Stimulated activated CD8-positive, alpha-beta memory T cell treated with anti-CD3 and anti-CD28 coated beads, Interleukin-2, amount 100 ng/mL, for 48 hours (primary cell): ENCODE data around the gene TALDO1.

Experiments
- DNase-seq, 2 donors: peaks; one replicate each; pipeline ENCODE4 v3.0.0-alpha.2; 2020; ENCODE audit warnings: low read depth in 2 of 2

TALDO1 gene

GRCh38 chr11:747158-748006 is at the start of gene TALDO1:
TALDO1 (plus strand) TSS chr11:747464; CDS start chr11:747482, 18 bp downstream.
- peak; percentile 85 to 92 for DNase-seq

DNA sequence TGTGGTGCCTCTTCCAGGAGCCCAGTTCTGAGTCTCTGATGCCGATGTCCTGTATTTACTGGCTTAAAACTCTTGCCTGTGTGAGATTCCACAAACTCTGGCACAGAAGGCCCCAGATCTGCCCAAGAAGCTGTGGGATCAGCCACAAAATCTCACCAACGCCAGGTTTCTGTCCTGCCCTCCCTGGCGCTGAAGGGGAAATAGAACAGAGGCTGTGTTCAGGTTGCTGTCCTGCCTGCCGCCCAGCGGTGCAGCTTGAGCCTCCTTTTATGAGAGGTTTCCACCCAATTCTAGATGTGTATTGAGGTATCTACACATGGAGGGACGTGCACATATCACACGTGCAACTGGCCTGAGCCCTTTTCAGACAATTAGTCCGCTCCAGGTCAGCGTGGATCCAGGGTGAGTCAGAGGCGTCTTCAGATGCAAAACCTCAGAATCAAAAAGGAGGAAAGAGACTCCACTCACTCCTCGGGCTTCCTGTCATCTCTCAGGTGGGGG is 49.4 kb upstream of the TALDO1 start:
- no peak for DNase-seq

DNA sequence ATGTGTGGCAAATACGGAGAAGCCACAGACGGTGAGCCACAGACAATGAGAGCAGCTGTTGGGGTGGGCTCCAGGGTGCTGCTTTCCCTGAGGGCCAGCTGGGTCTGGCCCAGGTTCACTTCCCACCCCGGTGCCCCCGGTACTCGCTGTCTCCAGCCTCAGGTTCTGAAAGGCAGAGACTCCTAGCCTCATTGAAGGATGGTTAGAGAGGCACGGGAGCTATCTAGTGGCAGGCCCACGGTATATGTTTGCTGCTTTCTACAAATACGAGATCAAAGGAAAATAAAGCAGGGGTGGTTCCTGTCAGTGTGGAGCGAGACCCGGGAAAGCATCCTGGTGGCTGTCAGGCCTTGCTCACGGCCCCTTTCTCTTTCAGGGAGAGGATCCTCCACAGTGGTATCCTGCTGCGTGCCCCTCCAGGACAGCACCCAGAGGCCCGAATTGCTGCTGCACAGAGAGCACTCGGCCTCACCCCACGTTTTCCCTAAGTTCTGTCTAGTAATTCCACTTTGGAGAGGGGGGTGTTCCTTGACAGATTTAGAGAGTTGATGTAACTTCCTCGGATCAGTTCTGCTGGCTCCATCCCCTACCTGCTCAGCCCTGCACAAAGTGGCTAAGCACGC is 48.7 kb upstream of the TALDO1 start:
- no peak for DNase-seq

DNA sequence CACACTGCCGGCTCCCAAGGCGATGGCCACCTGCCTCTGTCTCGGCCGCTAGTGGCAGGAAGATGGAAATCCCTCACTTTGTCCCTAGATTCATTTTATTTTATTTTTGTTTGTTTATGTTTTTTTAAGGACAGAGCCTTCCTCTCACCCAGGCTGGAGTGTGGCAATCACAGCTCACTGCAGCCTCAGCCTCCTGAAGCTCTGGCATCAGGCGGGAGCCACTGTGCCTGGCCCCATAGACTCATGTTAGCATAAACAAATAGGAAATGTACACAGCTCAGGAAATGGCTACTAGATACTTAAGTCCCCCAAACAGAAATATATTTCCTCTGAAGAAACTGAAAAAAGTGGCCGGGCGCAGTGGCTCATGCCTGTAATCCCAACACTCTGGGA is 48.2 kb upstream of the TALDO1 start:
- DNase-seq, result no peak

DNA sequence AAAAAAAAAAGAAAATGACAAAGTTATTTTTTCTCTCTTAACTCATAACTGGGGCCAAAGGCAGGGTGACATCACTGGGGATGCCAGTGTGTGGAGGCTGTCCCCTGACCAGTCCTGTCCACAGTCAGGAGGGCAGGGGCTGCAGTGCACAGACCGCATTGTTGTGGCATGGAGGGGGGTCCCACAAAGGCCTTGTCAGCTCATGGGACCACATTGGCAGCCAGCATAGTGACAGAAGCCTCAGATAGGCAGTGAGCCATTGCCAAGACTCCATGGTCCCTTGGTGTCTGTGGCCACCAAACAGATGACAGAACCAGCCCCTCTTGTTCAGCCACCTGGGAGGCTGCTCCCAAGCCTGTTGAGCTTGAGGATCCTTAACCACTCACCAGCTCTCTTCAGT is 47.5 kb upstream of the TALDO1 start:
- no peak for DNase-seq

GRCh38 chr11:701741-702461 is 45.4 kb upstream of the TALDO1 start:
- DNase-seq, result no peak

DNA sequence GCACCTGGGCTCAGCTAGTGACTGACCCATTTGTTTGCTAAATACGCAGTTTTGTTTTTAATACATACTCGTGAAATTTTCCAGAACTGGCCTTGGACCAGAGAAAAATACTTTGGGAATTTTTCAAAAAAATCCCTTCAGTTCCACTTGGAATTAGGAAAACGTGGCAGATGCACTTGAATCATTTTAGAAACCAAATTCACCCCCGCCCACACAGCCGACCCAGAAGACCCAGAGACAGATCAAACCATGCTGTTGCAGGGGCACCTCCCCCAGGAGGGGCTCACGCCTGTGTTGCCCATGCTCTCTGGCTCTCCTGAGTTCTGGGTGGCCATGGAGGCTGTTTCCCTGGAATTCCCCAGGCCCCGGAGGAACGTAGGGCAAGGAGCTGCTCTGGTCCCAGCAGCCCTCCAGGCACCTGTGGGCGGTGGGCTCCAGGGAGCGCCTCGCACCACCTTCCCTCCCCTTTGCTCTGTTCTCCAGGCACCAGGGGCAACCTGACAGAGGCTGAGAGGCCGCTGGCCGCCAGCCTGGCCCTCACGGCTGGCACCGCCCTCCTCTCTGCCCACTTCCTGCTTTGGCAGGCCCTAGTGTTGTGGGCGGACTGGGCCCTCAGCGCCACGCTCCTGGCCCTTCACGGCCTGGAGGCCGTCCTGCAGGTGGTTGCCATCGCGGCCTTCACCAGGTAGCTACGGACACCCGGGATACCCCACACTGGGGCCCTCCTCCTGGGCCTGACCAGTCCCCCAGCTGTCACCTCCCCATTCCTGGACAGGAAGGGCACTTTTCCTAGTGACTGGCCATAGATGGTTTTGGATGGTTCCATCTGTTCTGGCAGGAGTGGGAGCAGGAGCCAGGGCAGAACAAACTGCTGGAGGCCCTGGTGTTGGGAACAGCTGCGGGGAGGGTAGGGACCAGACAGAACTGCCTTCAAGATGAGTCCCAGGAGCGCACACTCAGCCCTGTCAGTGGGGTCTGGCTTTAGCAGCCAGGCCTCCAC is 44.5 kb upstream of the TALDO1 start:
- no peak for DNase-seq

DNA sequence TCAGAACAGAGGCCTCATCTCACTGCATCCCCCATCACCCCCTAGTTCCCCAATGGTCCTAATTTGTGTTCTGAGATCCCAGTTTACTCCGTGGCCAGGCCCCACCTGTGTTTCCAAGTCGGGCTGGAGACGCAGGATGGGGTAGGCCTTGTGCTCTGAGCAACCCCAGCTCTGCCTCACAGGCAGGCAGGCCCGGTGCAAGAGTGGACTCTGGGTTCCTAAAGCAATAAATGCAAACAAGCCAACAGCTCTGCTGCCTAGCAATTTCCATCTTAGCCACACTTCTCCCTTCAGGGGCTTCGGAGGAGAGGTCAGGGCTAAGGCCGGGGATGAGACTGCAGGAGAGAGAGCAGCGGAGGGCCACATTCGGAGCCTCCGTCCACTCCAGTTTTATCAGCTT is 43.8 kb upstream of the TALDO1 start:
- DNase-seq, result no peak

DNA sequence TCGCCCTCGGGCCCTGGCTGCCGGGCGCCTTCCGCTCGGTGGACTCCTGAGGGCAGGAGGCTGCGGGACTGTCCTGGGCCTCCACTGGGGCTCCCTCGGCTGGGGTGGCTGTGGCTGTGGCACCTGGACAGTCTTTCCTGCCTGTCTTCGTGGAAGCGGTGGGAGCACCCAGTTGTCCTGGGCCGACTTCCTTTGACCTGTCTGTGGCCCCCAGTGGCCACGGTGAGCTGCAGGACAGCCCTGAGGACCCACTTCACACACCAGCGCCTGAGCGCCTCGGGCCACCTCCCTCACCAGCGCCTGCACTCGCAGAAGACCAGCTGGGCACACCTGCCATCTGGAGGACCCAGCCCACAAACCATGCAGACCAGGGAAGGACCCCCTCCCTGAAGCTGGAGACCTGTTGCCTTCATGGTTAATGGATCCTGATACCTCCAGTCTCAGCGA is 43.0 kb upstream of the TALDO1 start:
- no peak for DNase-seq

GRCh38 chr11:704781-705645 is 42.3 kb upstream of the TALDO1 start:
- DNase-seq, result no peak

DNA sequence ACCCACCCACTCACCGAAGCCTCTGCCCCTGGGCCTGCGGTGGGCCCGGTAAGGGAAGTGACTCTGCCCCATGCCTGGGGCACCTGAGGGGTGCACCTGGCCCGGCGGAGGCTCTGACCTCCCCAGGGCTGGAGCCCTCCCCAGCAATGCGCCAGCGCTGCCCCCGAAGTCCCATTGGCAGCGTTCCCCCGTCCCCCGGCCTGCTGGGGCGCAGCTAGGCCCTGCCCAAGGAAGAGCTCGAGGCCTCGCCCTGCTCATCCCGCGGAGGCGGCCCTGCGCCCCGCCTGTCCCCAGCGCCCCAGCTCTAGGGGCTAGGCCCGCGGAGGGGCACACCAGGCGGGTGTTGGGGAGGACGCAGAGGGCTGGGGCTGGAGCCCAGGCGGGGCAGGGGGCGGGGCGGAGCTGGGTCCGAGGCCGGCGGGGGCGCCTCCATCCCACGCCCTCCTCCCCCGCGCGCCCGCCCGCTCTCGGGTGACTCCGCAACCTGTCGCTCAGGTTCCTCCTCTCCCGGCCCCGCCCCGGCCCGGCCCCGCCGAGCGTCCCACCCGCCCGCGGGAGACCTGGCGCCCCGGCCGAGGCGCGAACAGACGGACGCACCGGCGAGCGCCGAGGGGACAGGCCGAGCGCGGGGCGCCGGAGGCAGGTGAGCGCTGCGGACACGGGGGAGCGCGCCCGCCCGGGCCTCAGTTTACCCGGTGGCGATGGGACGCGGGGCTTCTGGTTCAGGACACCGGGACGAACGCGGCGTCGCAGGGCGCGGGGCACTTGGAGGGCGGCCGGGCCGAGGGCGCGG is 41.4 kb upstream of the TALDO1 start, which contains the start of gene EPS8L2:
Gene EPS8L2, plus strand, starts transcription at position 586 of the 793 bp plus-strand sequence. CDS start 3,177 bp downstream, outside the sequence.
- no peak for DNase-seq

GRCh38 chr11:706439-706956 is 40.8 kb upstream of the TALDO1 start:
- no peak for DNase-seq

- no peak for DNase-seq
These were observed 40.1 kb upstream of the TALDO1 start for GRCh38 chr11:706957-707816.

GRCh38 chr11:707817-708420 is 39.3 kb upstream of the TALDO1 start:
- DNase-seq, result no peak

DNA sequence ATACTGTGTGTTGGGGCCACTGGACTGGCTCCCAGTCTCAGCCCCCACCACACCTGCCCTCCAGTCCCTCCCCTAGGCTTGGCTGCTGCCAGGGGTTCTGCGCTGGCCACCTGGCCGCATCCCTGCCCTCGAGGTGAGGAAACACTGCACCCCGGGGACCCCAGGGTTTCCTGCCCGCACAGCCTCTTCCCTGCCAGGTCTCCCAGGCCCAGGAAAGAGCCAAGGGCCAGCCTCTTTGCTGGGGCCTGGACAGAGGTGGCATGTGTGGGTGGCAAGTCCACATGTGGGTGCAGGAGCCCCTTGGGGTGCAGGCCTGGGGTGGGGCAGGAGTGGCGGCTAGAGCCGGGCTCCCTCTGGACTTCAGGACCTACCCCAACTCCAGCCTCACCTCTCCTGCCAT is 38.8 kb upstream of the TALDO1 start:
- DNase-seq, result no peak

GRCh38 chr11:709109-709997 is 37.9 kb upstream of the TALDO1 start:
- no peak for DNase-seq

GRCh38 chr11:714436-714835 is 32.8 kb upstream of the TALDO1 start:
- no peak for DNase-seq
